Right lung (tissue), 5 donors: ENCODE measurements around the gene EXTL1. TPM values are rescaled to one million over a fixed set of nuclear protein-coding genes. Genes with fewer than 3 reads are reported as not detected.

Source experiments
- DNase-seq, 2 donors: peaks; one replicate each; pipeline ENCODE4 v3.0.0-alpha.2; 2013
- polyA plus RNA-seq, 5 donors: library from polyadenylated mRNA; unstranded; fragments of 120-200 nt; gene quantifications; one replicate each; pipeline versions ENCODE4 v1.2.1 to v1.2.3, GENCODE V29; 2013; ENCODE audit warnings: inconsistent platforms in 1 of 5, low replicate concordance in 1 of 5; ENCODE audit not compliant: insufficient read length in 5 of 5, insufficient read depth in 1 of 5

The EXTL1 gene
- polyA plus RNA-seq, 5 donors = 0.49 to 1.5 (median 0.51) TPM

GRCh38 chr1:26023009-26023408, 1.4 kb downstream of the EXTL1 start:
- no peak for DNase-seq

DNA sequence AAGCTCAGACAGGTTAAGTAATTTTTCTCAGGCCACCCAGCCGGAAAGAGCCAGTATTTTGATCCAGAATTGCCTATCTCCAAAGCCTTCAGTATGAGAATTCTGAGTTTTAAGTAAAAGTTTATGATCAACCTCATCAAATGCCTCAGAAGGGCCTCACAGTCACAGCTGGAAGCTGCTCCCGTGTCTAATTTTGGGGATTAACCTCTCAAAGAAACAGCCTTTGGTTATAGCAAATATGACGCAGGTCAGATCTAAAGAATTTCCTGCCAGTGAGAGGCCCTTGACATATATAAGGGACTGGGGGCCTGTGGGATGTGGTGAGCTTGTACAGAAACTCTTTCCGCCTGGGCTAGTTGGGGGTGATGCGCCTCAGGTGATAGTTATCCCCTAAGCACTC, 2.3 kb downstream of the EXTL1 start:
- no peak for DNase-seq

DNA sequence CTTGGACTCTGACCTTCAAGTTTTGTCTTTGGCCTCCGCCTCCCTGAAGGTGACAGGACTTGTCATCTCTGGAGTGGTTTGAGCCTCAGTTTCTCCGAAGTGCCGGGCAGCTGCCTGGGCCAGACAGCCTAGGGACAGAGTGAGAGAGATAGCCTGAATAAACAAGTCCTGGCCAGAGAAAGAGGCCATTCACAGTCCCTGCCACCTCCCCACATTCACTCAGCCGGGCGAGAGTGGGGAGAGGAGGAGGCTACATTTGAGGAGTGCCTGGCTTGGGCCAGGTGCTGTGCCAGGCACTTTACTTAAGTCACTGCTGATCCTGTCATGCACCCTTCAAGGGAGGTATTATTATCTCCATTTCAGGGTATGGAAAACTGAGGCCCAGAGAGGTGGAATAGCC, 3.5 kb downstream of the EXTL1 start:
- DNase-seq = no peak

DNA sequence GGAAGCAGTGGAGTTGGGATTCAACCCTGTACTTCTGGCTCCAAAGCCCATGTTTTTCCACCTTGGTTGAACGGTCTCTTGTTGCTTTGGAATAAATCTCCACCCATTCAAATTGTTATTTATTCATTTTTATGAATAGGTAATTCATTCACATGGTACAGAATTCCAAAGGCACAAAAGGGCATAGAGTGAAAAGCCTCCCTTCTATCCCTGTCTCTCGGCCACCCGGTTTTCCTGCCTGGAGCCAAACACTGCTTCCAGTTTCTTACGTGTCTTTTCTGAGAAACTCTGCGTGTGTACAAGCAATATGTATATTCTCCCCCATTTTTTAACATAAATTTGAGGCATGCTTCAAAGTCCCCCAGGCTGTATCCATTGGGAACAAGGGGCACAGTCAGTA, 3.9 kb downstream of the EXTL1 start:
- DNase-seq = no peak

DNA sequence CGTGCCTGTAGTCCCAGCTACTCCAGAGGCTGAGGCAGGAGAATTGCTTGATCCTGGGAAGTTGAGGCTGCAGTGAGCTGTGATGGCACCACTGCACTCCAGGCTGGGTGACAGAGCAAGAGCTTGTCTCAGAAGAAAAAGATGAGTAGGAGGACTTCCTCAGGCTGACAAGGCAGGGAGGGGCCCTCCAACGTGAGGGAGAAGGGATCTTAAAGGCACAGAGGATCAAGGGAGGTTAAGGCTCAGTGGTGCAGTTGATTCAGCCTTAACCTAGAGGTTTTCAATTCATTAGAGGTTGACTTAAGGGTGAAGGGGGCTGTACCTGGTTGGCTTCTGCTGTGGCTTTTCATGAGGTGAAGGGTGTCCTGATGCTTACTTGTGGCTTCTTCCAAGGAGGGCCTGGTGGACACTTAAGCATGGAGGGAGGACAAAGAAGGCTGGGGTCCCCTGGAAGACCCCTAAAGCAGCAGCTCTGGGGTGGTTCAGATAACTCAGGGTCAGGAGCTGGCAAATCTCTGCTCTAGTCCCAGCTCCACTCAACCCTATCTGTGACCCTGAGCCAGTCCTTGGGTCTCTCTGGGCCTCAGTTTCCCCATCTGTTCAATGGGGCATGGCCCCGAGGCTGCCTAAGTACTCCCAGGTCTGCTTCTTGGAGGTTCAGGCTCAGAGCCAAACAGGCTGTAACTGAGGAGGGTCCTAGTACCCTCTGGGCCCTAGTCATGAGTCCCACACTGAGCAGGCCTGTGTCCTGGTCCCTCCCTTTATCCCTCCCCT, 6.3 kb downstream of the EXTL1 start:
- no peak for DNase-seq

GRCh38 chr1:26028490-26028980, 7.0 kb downstream of the EXTL1 start:
- no peak for DNase-seq

DNA sequence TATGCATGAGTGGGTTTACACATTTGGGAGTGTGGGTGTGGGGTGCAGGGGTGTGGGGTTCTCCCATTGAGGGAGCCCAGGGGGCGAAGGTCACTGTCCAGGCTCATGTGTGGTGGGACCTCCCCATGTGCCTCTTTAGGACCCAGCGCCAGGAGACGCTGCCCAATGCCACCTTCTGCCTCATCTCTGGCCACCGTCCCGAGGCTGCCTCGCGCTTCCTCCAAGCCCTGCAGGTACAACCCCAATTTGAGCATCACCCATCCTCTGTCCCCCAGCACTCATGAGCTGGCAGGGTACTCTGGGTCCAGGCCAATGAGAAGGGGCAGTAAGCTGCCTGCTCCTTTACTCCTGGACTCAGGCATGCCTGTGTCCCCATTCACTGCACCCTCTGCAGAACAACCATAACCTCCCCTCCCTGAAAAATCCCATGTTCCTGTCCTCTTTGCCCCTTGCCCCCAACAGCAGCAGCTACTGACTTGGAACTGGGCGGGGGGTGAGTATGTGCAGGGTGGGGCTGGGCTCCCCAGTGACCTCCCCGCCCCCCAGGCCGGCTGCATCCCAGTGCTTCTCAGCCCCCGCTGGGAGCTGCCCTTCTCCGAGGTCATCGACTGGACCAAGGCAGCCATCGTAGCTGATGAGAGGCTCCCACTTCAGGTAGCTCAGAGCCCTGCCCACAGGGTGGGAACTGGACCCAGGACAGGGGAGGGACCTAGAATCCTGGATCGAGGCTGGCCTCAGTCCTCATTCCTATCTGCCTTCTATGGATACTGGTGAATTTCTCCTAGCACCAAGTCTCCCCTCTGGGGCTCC, 7.7 kb downstream of the EXTL1 start:
- no peak for DNase-seq

GRCh38 chr1:26029864-26030481, 8.4 kb downstream of the EXTL1 start:
- DNase-seq = no peak

DNA sequence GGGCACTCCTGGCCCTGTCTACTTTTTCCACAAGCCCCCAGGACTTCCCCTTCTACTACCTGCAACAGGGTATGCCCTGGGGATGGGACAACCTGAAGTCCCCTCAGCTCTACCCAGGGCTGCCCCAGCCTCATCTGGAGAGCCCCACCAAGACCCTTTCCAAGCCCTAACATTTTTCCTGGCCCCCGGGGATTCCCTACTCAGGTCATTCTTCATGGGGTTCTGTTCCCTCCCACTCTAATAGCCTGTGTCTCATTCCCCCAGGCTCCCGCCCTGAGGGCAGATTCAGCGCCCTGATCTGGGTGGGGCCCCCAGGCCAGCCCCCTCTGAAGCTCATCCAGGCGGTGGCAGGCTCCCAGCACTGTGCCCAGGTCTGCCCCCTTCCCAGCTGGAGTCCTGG, 9.6 kb downstream of the EXTL1 start:
- DNase-seq = no peak

DNA sequence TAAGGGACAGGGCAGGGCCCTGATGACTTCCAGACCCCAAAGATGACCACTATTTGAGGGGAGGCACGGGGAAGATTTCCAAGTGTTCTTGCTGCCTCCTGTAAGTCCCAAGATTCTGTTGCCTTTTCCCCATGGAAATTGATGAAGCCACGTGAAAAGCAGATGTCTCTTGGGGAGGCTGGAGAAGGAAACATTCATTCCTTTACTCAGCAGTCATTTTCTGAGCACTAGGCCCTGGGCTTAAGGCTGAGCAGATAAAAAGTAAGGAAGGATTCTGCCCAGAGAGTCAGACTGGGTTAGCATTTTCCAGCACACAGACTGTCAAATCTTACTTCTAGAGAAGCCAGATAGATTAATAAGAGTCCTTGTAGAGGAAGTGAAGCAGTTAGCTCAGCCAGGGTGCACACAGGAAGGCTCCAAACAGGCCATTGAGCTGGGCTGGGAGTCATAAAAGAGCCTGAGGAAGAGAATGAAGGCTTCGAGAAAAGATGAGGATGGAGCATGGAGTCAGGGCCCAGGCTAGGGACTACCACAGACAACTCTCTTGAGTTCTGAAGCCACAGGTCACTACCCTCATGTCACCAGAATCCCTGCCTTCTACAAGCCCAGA, 10.1 kb downstream of the EXTL1 start:
- no peak for DNase-seq

- DNase-seq = no peak
Measured at GRCh38 chr1:26032656-26033357, 11.2 kb downstream of the EXTL1 start.

- DNase-seq = no peak
Measured at GRCh38 chr1:26034504-26035202, 13.1 kb downstream of the EXTL1 start.

DNA sequence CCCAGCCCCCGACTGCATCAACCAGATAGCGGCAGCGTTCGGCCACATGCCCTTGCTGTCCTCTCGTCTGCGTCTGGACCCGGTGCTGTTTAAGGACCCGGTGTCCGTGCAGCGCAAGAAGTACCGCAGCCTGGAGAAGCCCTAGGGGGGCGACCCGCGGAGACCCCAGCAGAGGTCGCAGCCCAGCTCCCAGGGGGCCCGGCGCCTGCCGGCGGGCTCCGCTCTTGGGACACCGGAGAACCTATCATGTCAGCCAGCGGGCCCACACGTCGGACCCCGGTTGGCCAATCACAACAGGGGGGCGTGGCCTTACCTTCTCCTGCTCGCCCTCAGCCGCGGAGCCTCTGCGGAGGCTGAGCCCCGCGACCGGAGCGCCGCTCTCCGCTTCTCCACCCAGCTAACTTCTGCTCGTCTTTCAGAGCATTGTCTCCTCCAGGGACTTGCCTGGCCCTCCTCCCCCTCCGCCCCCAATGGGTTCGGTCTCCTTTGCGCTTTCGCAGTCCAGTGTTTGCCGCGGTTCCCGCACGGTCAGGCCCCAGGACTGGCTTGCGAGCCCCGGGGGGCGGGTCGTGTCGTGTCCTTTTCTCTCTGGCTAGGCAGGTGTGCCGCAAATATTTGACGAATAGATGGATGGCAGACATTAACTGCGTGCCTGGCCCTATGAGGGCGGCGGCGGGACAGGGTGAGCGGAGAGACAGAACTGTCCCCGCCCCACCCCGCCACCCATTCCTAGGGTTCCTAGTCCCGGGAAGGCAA, 13.8 kb downstream of the EXTL1 start:
- DNase-seq = peak; percentile 90

DNA sequence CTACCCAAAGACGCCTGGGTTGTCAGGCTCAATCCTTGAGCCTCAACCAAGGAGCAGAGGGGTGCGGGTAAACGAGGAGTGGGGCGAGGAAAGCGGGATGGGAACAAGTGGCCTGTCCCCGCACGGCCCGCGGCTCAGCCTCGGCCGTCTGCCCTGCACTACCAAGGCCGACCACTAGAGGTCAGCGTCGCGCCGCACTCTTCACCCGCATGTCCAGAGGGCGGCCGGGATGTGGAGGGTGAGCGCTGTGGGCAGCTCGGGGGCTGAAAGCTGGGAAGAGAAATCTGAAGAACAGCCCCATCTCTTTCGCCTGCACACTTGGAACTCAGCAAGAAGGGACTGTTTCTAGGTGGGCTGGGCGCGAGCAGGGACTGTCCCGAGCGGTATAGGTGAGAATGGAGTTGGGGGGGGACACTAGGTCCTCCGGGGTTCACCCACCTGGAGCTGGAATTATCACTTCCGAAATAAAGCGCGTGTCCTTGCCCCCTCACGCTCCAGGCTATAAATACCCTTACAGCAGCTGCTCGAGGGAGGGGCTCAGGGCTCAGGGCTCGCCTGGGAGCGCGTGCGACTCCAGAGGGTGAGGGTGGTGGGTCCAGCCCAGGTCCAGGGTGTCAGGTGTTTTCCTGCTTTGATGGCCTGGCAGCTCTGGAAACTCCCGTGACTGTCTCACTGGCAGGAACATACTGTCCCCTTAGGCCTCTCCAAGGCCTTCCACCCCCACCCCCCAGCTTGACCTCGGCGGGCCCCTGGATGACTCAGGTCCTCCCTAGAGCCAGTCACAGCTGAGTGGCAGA, 14.6 kb downstream of the EXTL1 start:
- DNase-seq = peak; percentile 80

DNA sequence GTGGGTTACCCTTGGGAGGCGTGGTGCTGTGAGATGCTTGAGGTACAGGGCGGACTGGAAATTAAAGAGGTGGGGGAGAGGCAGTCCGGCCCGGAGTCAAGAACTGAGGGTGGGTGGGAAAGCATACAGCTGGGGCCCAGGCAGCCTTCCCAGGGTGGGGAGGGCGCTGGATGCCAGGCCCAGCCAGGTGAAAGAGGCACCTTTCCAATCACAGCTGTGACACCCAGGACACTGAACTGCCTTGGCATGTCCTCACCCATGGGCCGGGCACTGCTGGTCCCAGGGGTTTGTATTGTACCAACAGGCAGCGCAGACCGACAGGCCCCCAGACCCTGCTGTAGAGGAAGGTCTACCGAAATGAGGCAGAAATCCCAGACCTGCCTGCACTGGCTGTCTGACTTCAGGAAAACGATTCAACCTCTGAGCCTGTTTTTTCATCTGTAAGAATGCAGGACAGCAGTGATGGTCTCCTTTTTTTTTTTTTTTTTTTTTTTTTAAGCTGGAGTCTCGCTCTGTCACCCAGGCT, 15.2 kb downstream of the EXTL1 start:
- no peak for DNase-seq

GRCh38 chr1:26037904-26038303, 16.3 kb downstream of the EXTL1 start:
- DNase-seq = no peak

- DNase-seq = no peak
Measured at GRCh38 chr1:26038477-26038876, 16.9 kb downstream of the EXTL1 start.

GRCh38 chr1:26038904-26039303, 17.3 kb downstream of the EXTL1 start:
- no peak for DNase-seq

DNA sequence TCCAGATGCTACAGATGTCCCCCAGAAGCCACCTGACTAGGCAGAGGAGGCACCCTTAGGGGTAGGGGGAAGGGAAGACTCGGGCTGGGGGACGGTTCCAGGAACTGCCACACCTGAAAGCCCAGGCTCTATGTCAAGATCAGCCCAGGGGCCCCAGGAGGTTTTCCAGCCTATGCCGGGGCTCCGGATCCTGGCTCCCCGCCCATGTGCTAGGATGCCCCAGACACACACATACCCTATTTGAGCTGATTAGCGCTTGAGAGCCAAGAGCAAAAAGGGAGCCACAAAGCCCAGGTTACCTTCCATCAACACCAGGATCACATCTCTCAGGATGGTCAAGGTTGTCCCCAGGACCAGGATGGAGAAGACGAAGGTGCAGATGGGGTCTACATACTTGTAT, 19.8 kb downstream of the EXTL1 start:
- DNase-seq = no peak
